PC-3 (cell line): ENCODE results near the gene PRSS8. TPM values are rescaled to one million over a fixed set of nuclear protein-coding genes. Genes with fewer than 3 reads are reported as not detected.
A peak's percentile ranks its signal among the peaks of the same experiment; 100 is the strongest.

Experiments
- ATAC-seq: fragments of 200-7000 bp; cut with Tn5 transposase; 2 replicates; pipeline ENCODE4 v1.9.1; 2020; ENCODE audit warnings: mild to moderate bottlenecking, moderate library complexity
- BruUV-seq: library from RNA; stranded (reverse); fragments of 400-500 nt; replicated peaks from 2 replicates; lab custom pipeline; 2021; lab: Mats Ljungman, UMichigan
- CTCF ChIA-PET: fragments of 300-600 bp; sonication (Branson Sonifier 250); formaldehyde crosslinking; loops from one replicate; lab custom pipeline; 2022; ENCODE audit warnings: antibody characterized with exemption; lab: Charles Lee
- POLR2A ChIA-PET: fragments of 300-600 bp; sonication (Branson Sonifier 250); formaldehyde crosslinking; loops from one replicate; lab custom pipeline; 2022; ENCODE audit warnings: antibody characterized with exemption; ENCODE audit not compliant: unreplicated experiment; lab: Charles Lee
- DNase-seq: peaks from one replicate; pipeline ENCODE4 v3.0.0-alpha.2; 2015
- H2AFZ ChIP-seq: fragments of 300-600 bp; sonication (generic); 2 replicates; pipeline ENCODE4 v1.6.0; 2016; ENCODE audit warnings: antibody characterized with exemption, low read length
- H3F3A ChIP-seq: fragments of 300-600 bp; sonication (generic); one replicate; pipeline ENCODE4 v1.6.0; 2017; ENCODE audit warnings: antibody characterized with exemption, low read length, control low read depth, mild to moderate bottlenecking; ENCODE audit not compliant: unreplicated experiment
- H3K27ac ChIP-seq: fragments of 300-600 bp; sonication (generic); 2 replicates; pipeline ENCODE4 v1.5.1; 2016; ENCODE audit warnings: mild to moderate bottlenecking, low read length
- H3K27me3 ChIP-seq: fragments of 300-600 bp; sonication (generic); 2 replicates; pipeline ENCODE4 v1.6.1; 2016; ENCODE audit warnings: low read length, mixed read lengths
- H3K36me3 ChIP-seq: fragments of 300-600 bp; sonication (generic); 2 replicates; pipeline ENCODE4 v1.6.1; 2016; ENCODE audit warnings: low read depth, mixed run types, low read length, mixed read lengths
- H3K4me1 ChIP-seq: fragments of 300-600 bp; sonication (generic); 2 replicates; pipeline ENCODE4 v1.5.1; 2016; ENCODE audit warnings: low read length; ENCODE audit not compliant: insufficient read depth
- H3K4me2 ChIP-seq: fragments of 300-600 bp; sonication (generic); 2 replicates; pipeline ENCODE4 v1.6.0; 2016; ENCODE audit warnings: low read length
- H3K4me3 ChIP-seq: fragments of 300-600 bp; sonication (generic); 2 replicates; pipeline ENCODE4 v1.5.1; 2016; ENCODE audit warnings: mild to moderate bottlenecking, low read length, mixed read lengths
- H3K79me2 ChIP-seq: fragments of 300-600 bp; sonication (generic); 2 replicates; pipeline ENCODE4 v1.6.1; 2017; ENCODE audit warnings: low read length, mixed read lengths
- H3K9ac ChIP-seq: fragments of 300-600 bp; sonication (generic); 2 replicates; pipeline ENCODE4 v1.6.0; 2016; ENCODE audit warnings: mild to moderate bottlenecking, low read length
- H3K9me2 ChIP-seq: fragments of 300-600 bp; sonication (generic); replicated peaks from 2 replicates; pipeline ENCODE4 v1.6.1; 2016; ENCODE audit warnings: mixed run types, low read length, mixed read lengths
- H3K9me3 ChIP-seq: fragments of 300-600 bp; sonication (generic); 2 replicates; pipeline ENCODE4 v1.6.1; 2016; ENCODE audit warnings: low read length, mixed read lengths
- H4K20me1 ChIP-seq: fragments of 300-600 bp; sonication (generic); 2 replicates; pipeline ENCODE4 v1.6.1; 2016; ENCODE audit warnings: low read length, mixed read lengths
- EZH2 ChIP-seq: fragments of 300-600 bp; sonication (generic); IDR thresholded peaks from one replicate; pipeline ENCODE4 v1.6.1; 2017; ENCODE audit warnings: antibody characterized with exemption, mild to moderate bottlenecking, low read length; ENCODE audit not compliant: unreplicated experiment
- EZH2phosphoT487 ChIP-seq: fragments of 300-600 bp; sonication (generic); IDR thresholded peaks from 2 replicates; pipeline ENCODE4 v1.6.1; 2018; ENCODE audit warnings: mild to moderate bottlenecking, antibody characterized with exemption, low read length, borderline replicate concordance
- intact Hi-C: fragments of 100-400 bp; cut with micrococcal nuclease; formaldehyde crosslinking; loops from 2 replicates; pipeline ENCODE4 v1.9.0; 2023
- total RNA-seq: library from RNA; depleted of rRNA; stranded (reverse); fragments of >200 nt; gene quantifications from 2 replicates; pipeline ENCODE4 v1.2.3, GENCODE V29; 2014
- TF ChIP-seq, protein P1 (sequence below): fragments of 300-600 bp; sonication (generic); conservative IDR thresholded peaks from 2 replicates; pipeline ENCODE4 v1.5.1; 2017; ENCODE audit warnings: antibody characterized with exemption, low read depth, mild to moderate bottlenecking, low read length

Gene PRSS8
- total RNA-seq, 1 experiment from 2014 or later: 23.4 TPM

DNA sequence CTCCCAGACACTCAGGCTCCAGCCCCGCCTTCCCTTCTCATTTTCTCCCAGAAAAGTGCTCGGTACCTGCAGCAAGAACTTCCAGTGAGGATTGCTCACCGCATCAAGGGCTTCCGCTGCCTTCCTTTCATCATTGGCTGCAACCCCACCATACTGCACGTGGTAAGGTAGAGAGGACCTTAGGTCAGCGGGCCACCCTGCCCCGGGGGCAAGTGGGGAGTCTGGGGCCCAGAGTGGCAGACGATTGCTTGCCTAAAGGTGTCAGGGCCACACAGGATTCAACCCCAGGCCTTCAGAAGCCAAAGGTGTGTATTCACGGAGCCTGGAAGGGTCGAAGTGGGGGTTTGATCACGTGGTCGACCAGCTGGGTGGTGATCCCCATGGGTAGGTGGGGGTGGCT is 25.9 kb downstream of the PRSS8 start:
- BruUV-seq: no TSS peak

DNA sequence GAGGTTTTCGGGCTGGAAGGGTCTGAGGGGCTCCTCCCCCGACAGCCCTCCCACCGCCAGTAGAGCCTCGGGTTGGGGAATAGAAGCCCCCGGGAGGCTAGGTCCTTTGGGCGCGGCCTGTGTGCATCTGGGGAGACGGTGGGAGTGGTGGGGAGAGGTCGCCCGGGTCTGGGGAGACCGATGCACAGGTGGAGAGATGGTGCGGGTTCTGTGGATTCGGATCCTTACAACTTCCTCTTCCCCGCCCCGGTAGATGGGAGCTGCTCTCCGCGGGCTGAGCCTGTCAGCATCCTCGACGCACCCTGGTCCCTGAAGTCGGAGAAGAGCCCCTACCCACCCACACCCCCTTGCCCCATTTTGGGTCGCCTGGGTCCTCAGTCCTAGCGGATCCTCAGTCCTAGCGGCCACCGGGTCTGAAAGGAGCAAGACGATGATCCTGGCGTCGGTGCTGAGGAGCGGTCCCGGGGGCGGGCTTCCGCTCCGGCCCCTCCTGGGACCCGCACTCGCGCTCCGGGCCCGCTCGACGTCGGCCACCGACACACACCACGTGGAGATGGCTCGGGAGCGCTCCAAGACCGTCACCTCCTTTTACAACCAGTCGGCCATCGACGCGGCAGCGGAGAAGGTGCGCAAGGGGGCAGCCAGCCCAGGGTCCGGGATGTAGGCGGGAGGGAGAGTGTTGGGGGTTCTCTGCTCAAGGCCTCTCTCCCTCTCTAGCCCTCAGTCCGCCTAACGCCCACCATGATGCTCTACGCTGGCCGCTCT is 26.6 kb downstream of the PRSS8 start:
- H3F3A ChIP-seq: no peaks in the 10 kb centered on the region
- H3K9me3 ChIP-seq: no peaks in the 10 kb centered on the region
- no peaks in the 10 kb centered on the region for H4K20me1 ChIP-seq
- no peak for ATAC-seq
- H2AFZ ChIP-seq: peak overlapping the region; percentile 93; the same call in 1 of the 2 replicates
- no peak overlapping the region for H3K27ac ChIP-seq
- peaks cover 23% of the 10 kb centered on the region for H3K4me1 ChIP-seq
- ChIA-PET CTCF (no interaction called here), POLR2A (no interaction called here)
- no peaks in the 10 kb centered on the region for H3K27me3 ChIP-seq
- H3K79me2 ChIP-seq: peaks cover 15% of the 10 kb centered on the region
- DNase-seq: no peak
- TF ChIP-seq EZH2phosphoT487: no peak
- TF ChIP-seq, protein P1, sequence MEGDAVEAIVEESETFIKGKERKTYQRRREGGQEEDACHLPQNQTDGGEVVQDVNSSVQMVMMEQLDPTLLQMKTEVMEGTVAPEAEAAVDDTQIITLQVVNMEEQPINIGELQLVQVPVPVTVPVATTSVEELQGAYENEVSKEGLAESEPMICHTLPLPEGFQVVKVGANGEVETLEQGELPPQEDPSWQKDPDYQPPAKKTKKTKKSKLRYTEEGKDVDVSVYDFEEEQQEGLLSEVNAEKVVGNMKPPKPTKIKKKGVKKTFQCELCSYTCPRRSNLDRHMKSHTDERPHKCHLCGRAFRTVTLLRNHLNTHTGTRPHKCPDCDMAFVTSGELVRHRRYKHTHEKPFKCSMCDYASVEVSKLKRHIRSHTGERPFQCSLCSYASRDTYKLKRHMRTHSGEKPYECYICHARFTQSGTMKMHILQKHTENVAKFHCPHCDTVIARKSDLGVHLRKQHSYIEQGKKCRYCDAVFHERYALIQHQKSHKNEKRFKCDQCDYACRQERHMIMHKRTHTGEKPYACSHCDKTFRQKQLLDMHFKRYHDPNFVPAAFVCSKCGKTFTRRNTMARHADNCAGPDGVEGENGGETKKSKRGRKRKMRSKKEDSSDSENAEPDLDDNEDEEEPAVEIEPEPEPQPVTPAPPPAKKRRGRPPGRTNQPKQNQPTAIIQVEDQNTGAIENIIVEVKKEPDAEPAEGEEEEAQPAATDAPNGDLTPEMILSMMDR: no peak
- TF ChIP-seq EZH2: no peak
- H3K36me3 ChIP-seq: peaks cover 9% of the 10 kb centered on the region; the same call in 1 of the 2 replicates
- peak overlapping the region; percentile 88 for H3K4me2 ChIP-seq
- peak overlapping the region; percentile 86 for H3K9ac ChIP-seq
- H3K4me3 ChIP-seq: peak overlapping the region; percentile 86
- no peaks in the 10 kb centered on the region for H3K9me2 ChIP-seq
- BruUV-seq: TSS peak; percentile 37
- intact Hi-C loops: no loop called here

More for the DNA sequence above, 25.9 kb downstream of the PRSS8 start:
- Histone ChIP-seq H3K9me2 (no peaks in the 10 kb centered on the region), H3K4me2 (peak overlapping the region; percentile 88; the same call in 1 of the 2 replicates), H3K4me3 (no peak overlapping the region), H3K36me3 (peaks cover 9% of the 10 kb centered on the region; the same call in 1 of the 2 replicates), H3K9me3 (no peaks in the 10 kb centered on the region), H3F3A (no peaks in the 10 kb centered on the region), H3K79me2 (peaks cover 15% of the 10 kb centered on the region), H2AFZ (no peak overlapping the region), H4K20me1 (no peaks in the 10 kb centered on the region), H3K27ac (no peak overlapping the region), H3K4me1 (peaks cover 23% of the 10 kb centered on the region), H3K9ac (no peak overlapping the region), H3K27me3 (no peaks in the 10 kb centered on the region)
- TF ChIP-seq, protein P1: no peak
- no peak for TF ChIP-seq EZH2
- no peak for TF ChIP-seq EZH2phosphoT487
- CTCF ChIA-PET: no interaction called here
- ATAC-seq (no peak), DNase-seq (no peak)
- intact Hi-C loops: no loop called here
- POLR2A ChIA-PET: no interaction called here
